K562 (cell line): ENCODE data around the gene MIXL1. TPM values are rescaled to one million over a fixed set of nuclear protein-coding genes. Genes with fewer than 3 reads are reported as not detected.
A peak's percentile ranks its signal among the peaks of the same experiment; 100 is the strongest.

ENCODE experiments used
- CREB5 ChIP-seq: fragments of 250-450 bp; sonication (Bioruptor Pico); IDR thresholded peaks from 2 replicates; pipeline ENCODE4 v1.5.0; 2020; ENCODE audit warnings: mild to moderate bottlenecking
- CTCFL ChIP-seq: IDR thresholded peaks from 2 replicates; pipeline ENCODE4 v1.6.1; 2011; ENCODE audit warnings: borderline replicate concordance, low read depth, mild to moderate bottlenecking, moderate library complexity, low read length; ENCODE audit not compliant: insufficient read depth, poor library complexity, severe bottlenecking
- DACH1 ChIP-seq: fragments of 450-650 bp; IDR thresholded peaks from 2 replicates; pipeline ENCODE4 v1.6.1; 2018; ENCODE audit not compliant: partially characterized antibody
- ETV5 ChIP-seq: sonication (generic); formaldehyde crosslinking; IDR thresholded peaks from 2 replicates; pipeline ENCODE4 v1.4.0; 2020; ENCODE audit warnings: low read depth, mild to moderate bottlenecking, missing genetic modification reagents
- KDM4B ChIP-seq, 2 experiments: fragments of 450-650 bp in 1 of 2; sonication (generic) in 1 of 2; IDR thresholded peaks; 2 replicates each; pipeline ENCODE4 v1.6.1; 2016 to 2017; ENCODE audit warnings: borderline replicate concordance in 2 of 2, antibody characterized with exemption in 1 of 2, low read depth in 1 of 2, mild to moderate bottlenecking in 1 of 2
- NR2C1 ChIP-seq, 2 experiments: fragments of 450-650 bp; IDR thresholded peaks; 2 replicates each; pipeline ENCODE4 v1.6.1; 2017; ENCODE audit warnings: mild to moderate bottlenecking in 2 of 2, antibody characterized with exemption in 1 of 2, inconsistent platforms in 1 of 2, missing compliant biosample characterization in 1 of 2, missing genetic modification characterization in 1 of 2
- RBBP5 ChIP-seq: fragments of 200-600 bp; sonication (generic); IDR thresholded peaks from 2 replicates; pipeline ENCODE4 v1.6.1; 2012; ENCODE audit warnings: borderline replicate concordance, mild to moderate bottlenecking, low read length, control low read depth, inconsistent platforms; ENCODE audit not compliant: insufficient read depth, poor library complexity, severe bottlenecking
- ZNF561 ChIP-seq: fragments of 450-650 bp; formaldehyde crosslinking; conservative IDR thresholded peaks from 2 replicates; pipeline ENCODE4 v1.4.0; 2020; ENCODE audit warnings: mild to moderate bottlenecking, moderate library complexity
- polyA plus RNA-seq, 8 experiments: library from polyadenylated mRNA; depleted of rRNA in 4 of 8; stranded (reverse) in 5 of 8; unstranded in 3 of 8; fragments of >200 nt; fragmentation: Nextera tagmentation in 2 of 8; fragmentation: Illumina TruSeq in 1 of 8; extraction: Ambion mirVana in 2 of 8; extraction: Trizol in 1 of 8; gene quantifications; 2 replicates each; pipeline versions ENCODE4 v1.2.1 to v1.2.3, GENCODE V29; 2011 to 2014; ENCODE audit warnings: inconsistent platforms in 1 of 8, missing spikeins in 1 of 8
- total RNA-seq, 7 experiments: library from RNA; depleted of rRNA in 6 of 7; stranded (reverse); fragments of >200 nt in 6 of 7; fragmentation: Illumina TruSeq in 2 of 7; extraction: Trizol in 2 of 7; gene quantifications; 2 replicates each; pipeline versions ENCODE4 v1.2.1 to v1.2.3, GENCODE V29; 2011 to 2021; ENCODE audit warnings: low replicate concordance in 1 of 7
- TF ChIP-seq, protein P1 (sequence below): fragments of 450-650 bp; IDR thresholded peaks from 2 replicates; pipeline ENCODE4 v1.6.1; 2016; ENCODE audit warnings: missing biosample characterization, missing genetic modification characterization
- TF ChIP-seq, protein P2 (sequence below): fragments of 250-450 bp; sonication (Bioruptor Pico); IDR thresholded peaks from 2 replicates; pipeline ENCODE4 v1.4.0; 2020
- TF ChIP-seq, protein P3 (sequence below): fragments of 250-450 bp; sonication (Bioruptor Pico); IDR thresholded peaks from 2 replicates; pipeline ENCODE4 v1.5.0; 2021; ENCODE audit warnings: mild to moderate bottlenecking, borderline replicate concordance

MIXL1 gene
- total and polyA plus RNA-seq, 9 of the 15 experiments (the other 6 are each of a cell fraction or from before 2014, with no cell fraction given) = not detected

- TF ChIP-seq, protein P1, sequence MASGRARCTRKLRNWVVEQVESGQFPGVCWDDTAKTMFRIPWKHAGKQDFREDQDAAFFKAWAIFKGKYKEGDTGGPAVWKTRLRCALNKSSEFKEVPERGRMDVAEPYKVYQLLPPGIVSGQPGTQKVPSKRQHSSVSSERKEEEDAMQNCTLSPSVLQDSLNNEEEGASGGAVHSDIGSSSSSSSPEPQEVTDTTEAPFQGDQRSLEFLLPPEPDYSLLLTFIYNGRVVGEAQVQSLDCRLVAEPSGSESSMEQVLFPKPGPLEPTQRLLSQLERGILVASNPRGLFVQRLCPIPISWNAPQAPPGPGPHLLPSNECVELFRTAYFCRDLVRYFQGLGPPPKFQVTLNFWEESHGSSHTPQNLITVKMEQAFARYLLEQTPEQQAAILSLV = no peak
- no peak for TF ChIP-seq ZNF561
- TF ChIP-seq, protein P2, sequence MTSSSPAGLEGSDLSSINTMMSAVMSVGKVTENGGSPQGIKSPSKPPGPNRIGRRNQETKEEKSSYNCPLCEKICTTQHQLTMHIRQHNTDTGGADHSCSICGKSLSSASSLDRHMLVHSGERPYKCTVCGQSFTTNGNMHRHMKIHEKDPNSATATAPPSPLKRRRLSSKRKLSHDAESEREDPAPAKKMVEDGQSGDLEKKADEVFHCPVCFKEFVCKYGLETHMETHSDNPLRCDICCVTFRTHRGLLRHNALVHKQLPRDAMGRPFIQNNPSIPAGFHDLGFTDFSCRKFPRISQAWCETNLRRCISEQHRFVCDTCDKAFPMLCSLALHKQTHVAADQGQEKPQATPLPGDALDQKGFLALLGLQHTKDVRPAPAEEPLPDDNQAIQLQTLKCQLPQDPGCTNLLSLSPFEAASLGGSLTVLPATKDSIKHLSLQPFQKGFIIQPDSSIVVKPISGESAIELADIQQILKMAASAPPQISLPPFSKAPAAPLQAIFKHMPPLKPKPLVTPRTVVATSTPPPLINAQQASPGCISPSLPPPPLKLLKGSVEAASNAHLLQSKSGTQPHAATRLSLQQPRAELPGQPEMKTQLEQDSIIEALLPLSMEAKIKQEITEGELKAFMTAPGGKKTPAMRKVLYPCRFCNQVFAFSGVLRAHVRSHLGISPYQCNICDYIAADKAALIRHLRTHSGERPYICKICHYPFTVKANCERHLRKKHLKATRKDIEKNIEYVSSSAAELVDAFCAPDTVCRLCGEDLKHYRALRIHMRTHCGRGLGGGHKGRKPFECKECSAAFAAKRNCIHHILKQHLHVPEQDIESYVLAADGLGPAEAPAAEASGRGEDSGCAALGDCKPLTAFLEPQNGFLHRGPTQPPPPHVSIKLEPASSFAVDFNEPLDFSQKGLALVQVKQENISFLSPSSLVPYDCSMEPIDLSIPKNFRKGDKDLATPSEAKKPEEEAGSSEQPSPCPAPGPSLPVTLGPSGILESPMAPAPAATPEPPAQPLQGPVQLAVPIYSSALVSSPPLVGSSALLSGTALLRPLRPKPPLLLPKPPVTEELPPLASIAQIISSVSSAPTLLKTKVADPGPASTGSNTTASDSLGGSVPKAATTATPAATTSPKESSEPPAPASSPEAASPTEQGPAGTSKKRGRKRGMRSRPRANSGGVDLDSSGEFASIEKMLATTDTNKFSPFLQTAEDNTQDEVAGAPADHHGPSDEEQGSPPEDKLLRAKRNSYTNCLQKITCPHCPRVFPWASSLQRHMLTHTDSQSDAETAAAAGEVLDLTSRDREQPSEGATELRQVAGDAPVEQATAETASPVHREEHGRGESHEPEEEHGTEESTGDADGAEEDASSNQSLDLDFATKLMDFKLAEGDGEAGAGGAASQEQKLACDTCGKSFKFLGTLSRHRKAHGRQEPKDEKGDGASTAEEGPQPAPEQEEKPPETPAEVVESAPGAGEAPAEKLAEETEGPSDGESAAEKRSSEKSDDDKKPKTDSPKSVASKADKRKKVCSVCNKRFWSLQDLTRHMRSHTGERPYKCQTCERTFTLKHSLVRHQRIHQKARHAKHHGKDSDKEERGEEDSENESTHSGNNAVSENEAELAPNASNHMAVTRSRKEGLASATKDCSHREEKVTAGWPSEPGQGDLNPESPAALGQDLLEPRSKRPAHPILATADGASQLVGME = no peak
- TF ChIP-seq CTCFL = peak; percentile 8
- peak; percentile 93 for TF ChIP-seq ETV5 (CRISPR knock-in tag)
- TF ChIP-seq, protein P3, sequence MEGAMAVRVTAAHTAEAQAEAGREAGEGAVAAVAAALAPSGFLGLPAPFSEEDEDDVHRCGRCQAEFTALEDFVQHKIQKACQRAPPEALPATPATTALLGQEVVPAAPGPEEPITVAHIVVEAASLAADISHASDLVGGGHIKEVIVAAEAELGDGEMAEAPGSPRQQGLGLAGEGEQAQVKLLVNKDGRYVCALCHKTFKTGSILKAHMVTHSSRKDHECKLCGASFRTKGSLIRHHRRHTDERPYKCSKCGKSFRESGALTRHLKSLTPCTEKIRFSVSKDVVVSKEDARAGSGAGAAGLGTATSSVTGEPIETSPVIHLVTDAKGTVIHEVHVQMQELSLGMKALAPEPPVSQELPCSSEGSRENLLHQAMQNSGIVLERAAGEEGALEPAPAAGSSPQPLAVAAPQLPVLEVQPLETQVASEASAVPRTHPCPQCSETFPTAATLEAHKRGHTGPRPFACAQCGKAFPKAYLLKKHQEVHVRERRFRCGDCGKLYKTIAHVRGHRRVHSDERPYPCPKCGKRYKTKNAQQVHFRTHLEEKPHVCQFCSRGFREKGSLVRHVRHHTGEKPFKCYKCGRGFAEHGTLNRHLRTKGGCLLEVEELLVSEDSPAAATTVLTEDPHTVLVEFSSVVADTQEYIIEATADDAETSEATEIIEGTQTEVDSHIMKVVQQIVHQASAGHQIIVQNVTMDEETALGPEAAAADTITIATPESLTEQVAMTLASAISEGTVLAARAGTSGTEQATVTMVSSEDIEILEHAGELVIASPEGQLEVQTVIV (CRISPR knock-in tag) = no peak
- TF ChIP-seq KDM4B (IDR thresholded peaks at IDR 0.05; ENCODE audit: borderline replicate concordance in 2 of 2, low read depth in 1 of 2) = peak in 1 of 2 experiments; percentile 95; a peak in 2 of 4 replicates
- TF ChIP-seq DACH1 = peak; percentile 32
- TF ChIP-seq NR2C1 (IDR thresholded peaks at IDR 0.05) = peak; percentile 98
- peak; percentile 99 for TF ChIP-seq NR2C1 (tag; IDR thresholded peaks at IDR 0.05)
- no peak for TF ChIP-seq CREB5 (CRISPR knock-in tag)
- TF ChIP-seq RBBP5 = peak; percentile 98
Measured at GRCh38 chr1:226186124-226187018, 37.1 kb upstream of the MIXL1 start, which contains the start of gene ACBD3 (continued).
